Naive thymus-derived CD8-positive, alpha-beta T cell (primary cell): ENCODE results near the gene CEND1. TPM values are rescaled to one million over a fixed set of nuclear protein-coding genes. Genes with fewer than 3 reads are reported as not detected.

Experiments used
- ATAC-seq, 2 donors: fragments of 150-1000 bp; cut with Tn5 transposase in 1 of 2; sonication (Bioruptor Pico), chemical (Tn5 transposase) in 1 of 2; 1 replicate in 1 of 2; 2 replicates in 1 of 2; pipeline ENCODE4 v1.10.0; 2021; ENCODE audit warnings: mild to moderate bottlenecking in 2 of 2, moderate library complexity in 2 of 2
- POLR2A ChIA-PET: fragments of 350-600 bp; sonication (Branson Sonifier 250); formaldehyde crosslinking; loops from one replicate; lab custom pipeline; 2021; ENCODE audit warnings: antibody characterized with exemption; lab: Charles Lee
- DNase-seq, 10 donors: peaks; one replicate each; pipeline versions ENCODE4 v3.0.0 to v3.0.0-alpha.2; 2020 to 2022
- H3K27ac Mint-ChIP-seq, 10 donors: one replicate each; pipeline ENCODE4 v1.8.0; 2020 to 2022; ENCODE audit warnings: mild to moderate bottlenecking in 10 of 10, mixed read lengths in 10 of 10, moderate library complexity in 4 of 10, inconsistent platforms in 1 of 10
- H3K27me3 Mint-ChIP-seq, 5 donors: one replicate each; pipeline ENCODE4 v1.8.0; 2021 to 2022; ENCODE audit warnings: mixed read lengths in 5 of 5
- H3K36me3 Mint-ChIP-seq, 3 donors: one replicate each; pipeline ENCODE4 v1.8.0; 2020 to 2022; ENCODE audit warnings: mixed read lengths in 3 of 3, mild to moderate bottlenecking in 2 of 3, inconsistent platforms in 1 of 3
- H3K4me1 Mint-ChIP-seq, 4 donors: one replicate each; pipeline ENCODE4 v1.8.0; 2021 to 2022; ENCODE audit warnings: mixed read lengths in 4 of 4
- H3K4me3 Mint-ChIP-seq, 10 donors: one replicate each; pipeline ENCODE4 v1.8.0; 2020 to 2022; ENCODE audit warnings: mild to moderate bottlenecking in 10 of 10, mixed read lengths in 10 of 10, moderate library complexity in 6 of 10, inconsistent platforms in 1 of 10
- H3K9me3 Mint-ChIP-seq, 9 donors: one replicate each; pipeline ENCODE4 v1.8.0; 2020 to 2022; ENCODE audit warnings: mixed read lengths in 9 of 9, mild to moderate bottlenecking in 3 of 9, inconsistent platforms in 1 of 9, moderate library complexity in 1 of 9
- polyA plus RNA-seq, 3 donors: library from polyadenylated mRNA; unstranded; fragments of 300-500 nt; fragmentation: Illumina TruSeq; gene quantifications; one replicate each; pipeline ENCODE4 v1.2.3, GENCODE V29; 2021
- total RNA-seq, 8 experiments: library from RNA in 2 of 8; stranded (reverse) in 2 of 8; gene quantifications; one replicate each; pipeline ENCODE4 v1.2.3 and lab custom pipeline; 2021 to 2026

CEND1 gene
- total and polyA plus RNA-seq, 5 experiments from 2014 or later: not detected

DNA sequence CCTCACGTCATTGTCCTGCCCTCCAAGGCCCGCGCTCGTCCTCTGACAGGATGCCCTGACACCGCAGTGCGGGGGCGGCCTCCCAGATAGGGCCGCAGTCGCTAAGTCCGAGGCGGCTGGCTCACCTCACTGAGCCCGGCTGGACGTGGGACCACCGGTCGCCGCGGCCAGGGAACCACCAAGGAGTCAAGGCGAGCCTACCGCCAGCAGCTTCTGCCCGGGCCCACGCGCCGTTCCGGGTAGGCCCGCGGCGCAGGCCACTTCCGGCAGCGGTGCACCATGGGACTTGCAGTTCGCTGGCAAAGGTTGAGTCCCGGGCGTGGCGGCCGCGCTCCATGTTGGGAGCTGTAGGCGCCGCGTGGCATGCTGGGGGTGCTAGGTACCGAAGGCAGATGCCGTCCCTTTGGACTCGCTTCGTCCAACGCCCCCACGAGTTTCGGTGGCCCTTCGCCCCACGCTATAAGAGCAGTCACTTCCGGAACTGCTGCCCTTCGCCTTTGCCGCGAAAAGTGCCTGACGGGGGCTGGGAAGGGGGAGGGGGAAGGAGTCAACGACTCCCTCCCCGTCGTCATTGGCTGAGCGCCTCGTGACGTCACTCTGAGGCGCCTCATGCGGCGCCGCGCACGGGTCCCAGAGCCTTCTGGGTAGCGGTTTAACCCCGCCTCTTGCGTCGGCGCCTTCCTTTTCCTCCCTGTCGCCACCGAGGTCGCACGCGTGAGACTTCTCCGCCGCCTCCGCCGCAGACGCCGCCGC lies 19.6 kb upstream of the CEND1 start, which contains the start of gene RPLP2:
TSS of gene RPLP2 (plus strand) at position 681 of the 753 bp plus-strand sequence. CDS start 268 bp downstream, outside the sequence.
- Mint-ChIP-seq H3K36me3 (peaks cover 0 to 27% (median 2%) of the 10 kb centered on the region in 3 donors), H3K4me1 (peaks cover 10 to 47% (median 39%) of the 10 kb centered on the region in 4 donors), H3K9me3 (no peaks in the 10 kb centered on the region), H3K27me3 (no peaks in the 10 kb centered on the region), H3K27ac (peak within 1 kb of the TSS; percentile 93 to 99 (median 99)), H3K4me3 (peak within 1 kb of the TSS; percentile 88 to 98 (median 92))
- DNase-seq: peak; percentile 95 to 100 (median 98)
- ATAC-seq: peak; percentile 82 to 87
- POLR2A ChIA-PET: interaction anchor here (0.8 to 2.3 kb wide), 15 partner anchors 10 to 303 kb away, joined by 3 to 80 read pairs (median 5); partner anchors contain the start of genes CD151, GATD1, PHRF1 and PNPLA2

DNA sequence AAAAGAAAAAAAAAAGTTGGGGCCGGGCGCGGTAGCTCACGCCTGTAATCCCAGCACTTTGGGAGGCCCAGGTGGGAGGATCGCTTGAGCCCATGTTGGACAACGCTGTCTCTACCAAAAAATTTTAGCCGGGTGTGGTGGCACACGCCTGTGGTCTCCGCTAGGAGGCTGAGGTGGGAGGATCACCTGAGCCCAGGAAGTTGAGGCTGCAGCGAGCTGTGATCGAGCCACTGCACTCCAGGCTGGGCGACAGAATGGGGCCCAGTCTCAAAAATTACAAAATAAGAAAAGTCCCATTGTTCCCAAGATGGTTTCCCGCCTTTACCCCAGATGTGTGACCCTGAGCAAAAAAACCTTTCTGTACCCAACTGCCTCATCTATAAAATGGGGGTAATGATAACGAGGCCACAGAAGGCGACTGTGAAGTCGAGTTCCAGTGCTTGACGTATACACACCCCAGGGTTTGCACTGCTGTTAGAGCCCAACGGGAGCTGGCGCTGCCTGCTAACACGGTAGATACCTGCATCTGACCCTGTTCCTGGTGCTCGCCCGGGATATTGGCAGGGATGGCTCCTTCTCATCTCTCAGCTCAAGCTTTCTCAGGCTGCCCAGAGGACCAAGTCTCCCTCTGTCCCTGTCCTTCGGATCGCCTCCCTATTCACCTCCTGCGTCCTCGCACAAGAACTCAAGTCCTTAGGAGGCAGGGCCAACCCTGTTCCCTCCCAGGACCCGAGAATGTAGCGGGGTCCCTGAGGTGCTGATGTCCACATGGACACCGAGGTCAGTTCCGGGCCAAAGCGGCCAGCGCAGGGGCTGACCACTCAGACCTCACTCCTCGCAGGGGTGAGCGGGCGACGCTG lies 18.8 kb upstream of the CEND1 start:
- POLR2A ChIA-PET: interaction anchor here (0.8 to 2.3 kb wide), 14 partner anchors 9 to 302 kb away, joined by 3 to 80 read pairs (median 4); partner anchors contain the start of genes GATD1, PHRF1, PNPLA2 and POLR2L
- H3K4me1 Mint-ChIP-seq: peaks cover 8 to 53% (median 40%) of the 10 kb centered on the region in 4 donors
- peak; percentile 0 to 3 for ATAC-seq

GRCh38 chr11:804599-804964 lies 14.7 kb upstream of the CEND1 start:
- no peak for DNase-seq
- no peaks in the 10 kb centered on the region for H3K9me3 Mint-ChIP-seq
- POLR2A ChIA-PET: interaction anchor here (0.8 to 5.4 kb wide), 8 partner anchors 9 to 109 kb away, joined by 3 to 67 read pairs (median 4); partner anchors contain the start of genes CEND1, DEAF1, PNPLA2 and TALDO1
- H3K4me3 Mint-ChIP-seq: peak overlapping the region; percentile 67 to 86 (median 75)
- H3K27ac Mint-ChIP-seq: peak overlapping the region in 8 of 10 donors; percentile 56 to 89 (median 72)
- peaks cover 6 to 36% (median 20%) of the 10 kb centered on the region in 4 donors for H3K4me1 Mint-ChIP-seq
- no peaks in the 10 kb centered on the region for H3K27me3 Mint-ChIP-seq
- ATAC-seq: no peak
- no peaks in the 10 kb centered on the region for H3K36me3 Mint-ChIP-seq

More for the DNA sequence above, 18.8 kb upstream of the CEND1 start:
- Mint-ChIP-seq H3K27me3 (no peaks in the 10 kb centered on the region), H3K9me3 (no peaks in the 10 kb centered on the region), H3K4me3 (peak overlapping the region; percentile 88 to 98 (median 92)), H3K27ac (peak overlapping the region; percentile 93 to 99 (median 99)), H3K36me3 (peaks cover 0 to 24% (median 2%) of the 10 kb centered on the region in 3 donors)
- DNase-seq: no peak

DNA sequence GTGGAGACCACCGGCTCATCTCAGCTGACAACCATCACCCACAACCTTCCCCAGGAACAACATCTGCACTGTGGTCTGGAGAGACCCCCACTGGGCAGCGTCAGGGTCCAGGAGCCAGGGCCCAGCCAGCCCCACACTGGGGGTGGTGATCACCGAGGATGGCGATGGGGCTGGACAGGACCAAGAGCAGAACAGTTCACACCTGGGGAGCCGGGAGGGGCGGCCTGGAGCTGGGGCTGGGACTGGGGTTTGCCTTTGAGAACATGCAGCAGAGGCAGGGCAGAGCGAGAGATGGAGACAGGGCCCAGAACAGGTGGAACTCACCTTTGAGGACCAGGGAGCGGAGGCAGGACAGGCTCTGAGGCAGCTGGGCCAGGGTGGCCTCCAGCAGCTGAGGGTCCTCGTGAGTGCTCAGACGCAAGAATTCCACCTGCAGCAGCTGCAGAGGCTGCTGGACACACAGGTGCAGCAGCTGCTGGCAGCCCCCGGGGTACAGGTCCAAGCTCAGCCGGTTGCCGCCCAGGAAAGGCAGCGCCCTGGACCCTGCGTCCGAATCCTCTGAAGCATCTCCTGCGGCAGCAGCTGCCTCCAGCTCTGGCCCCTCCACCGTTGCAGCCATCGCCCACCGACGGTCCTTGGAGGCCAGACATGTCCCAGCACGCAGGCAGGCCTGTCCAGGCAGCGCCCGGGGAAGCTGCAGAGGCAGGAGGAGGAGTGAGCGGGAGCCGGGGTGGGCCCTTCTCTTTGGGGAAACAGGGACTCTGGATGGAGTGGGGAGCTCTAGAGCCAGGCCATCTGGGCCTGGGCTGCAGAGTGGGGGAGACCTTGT lies 14.1 kb upstream of the CEND1 start:
- no peak for ATAC-seq
- POLR2A ChIA-PET: interaction anchor here (0.6 to 5.4 kb wide), 10 partner anchors 8 to 109 kb away, joined by 3 to 67 read pairs (median 6); partner anchors contain the start of genes CEND1, DEAF1, PNPLA2 and POLR2L
- Mint-ChIP-seq H3K27me3 (no peaks in the 10 kb centered on the region), H3K4me1 (peaks cover 5 to 36% (median 17%) of the 10 kb centered on the region in 4 donors), H3K27ac (peak overlapping the region in 8 of 10 donors; percentile 56 to 89 (median 72)), H3K9me3 (no peaks in the 10 kb centered on the region), H3K36me3 (no peaks in the 10 kb centered on the region), H3K4me3 (peak overlapping the region; percentile 67 to 86 (median 75))
- DNase-seq: no peak

GRCh38 chr11:803467-803742 lies 13.5 kb upstream of the CEND1 start:
- DNase-seq: no peak

GRCh38 chr11:802693-803466 lies 13.0 kb upstream of the CEND1 start:
- Mint-ChIP-seq H3K27me3 (no peaks in the 10 kb centered on the region), H3K36me3 (no peaks in the 10 kb centered on the region), H3K27ac (peak overlapping the region in 1 of 10 donors; percentile 16), H3K9me3 (no peaks in the 10 kb centered on the region), H3K4me3 (peak overlapping the region in 2 of 10 donors; percentile 25 to 62), H3K4me1 (peaks cover 2 to 30% (median 8%) of the 10 kb centered on the region in 4 donors)
- no peak for ATAC-seq
- POLR2A ChIA-PET: interaction anchor here (0.9 to 5.4 kb wide), 4 partner anchors 16 to 222 kb away, joined by 3 to 67 read pairs (median 5); partner anchors contain the start of genes PNPLA2, POLR2L and TSPAN4
- DNase-seq: no peak

More at GRCh38 chr11:803467-803742, 13.5 kb upstream of the CEND1 start:
- Mint-ChIP-seq H3K27ac (peak overlapping the region in 1 of 10 donors; percentile 16), H3K36me3 (no peaks in the 10 kb centered on the region), H3K4me3 (peak overlapping the region in 2 of 10 donors; percentile 67 to 72), H3K4me1 (peaks cover 3 to 32% (median 12%) of the 10 kb centered on the region in 4 donors), H3K9me3 (no peaks in the 10 kb centered on the region), H3K27me3 (no peaks in the 10 kb centered on the region)
- POLR2A ChIA-PET: interaction anchor here (0.6 to 5.4 kb wide), 7 partner anchors 16 to 222 kb away, joined by 3 to 67 read pairs (median 5); partner anchors contain the start of genes PNPLA2, POLR2L, TALDO1 and TSPAN4
- no peak for ATAC-seq

- Mint-ChIP-seq H3K4me1 (peaks cover 2 to 31% (median 9%) of the 10 kb centered on the region in 4 donors), H3K4me3 (peak overlapping the region in 1 of 10 donors; percentile 19), H3K27me3 (no peaks in the 10 kb centered on the region), H3K27ac (no peak overlapping the region), H3K36me3 (no peaks in the 10 kb centered on the region), H3K9me3 (no peaks in the 10 kb centered on the region)
- DNase-seq (no peak), ATAC-seq (no peak)
- POLR2A ChIA-PET: interaction anchor here (1.1 to 5.4 kb wide), 3 partner anchors 17 to 106 kb away, joined by 3 to 67 read pairs (median 7); partner anchors contain the start of genes PNPLA2, POLR2L and TSPAN4
Measured at GRCh38 chr11:802018-802617, 12.2 kb upstream of the CEND1 start.

DNA sequence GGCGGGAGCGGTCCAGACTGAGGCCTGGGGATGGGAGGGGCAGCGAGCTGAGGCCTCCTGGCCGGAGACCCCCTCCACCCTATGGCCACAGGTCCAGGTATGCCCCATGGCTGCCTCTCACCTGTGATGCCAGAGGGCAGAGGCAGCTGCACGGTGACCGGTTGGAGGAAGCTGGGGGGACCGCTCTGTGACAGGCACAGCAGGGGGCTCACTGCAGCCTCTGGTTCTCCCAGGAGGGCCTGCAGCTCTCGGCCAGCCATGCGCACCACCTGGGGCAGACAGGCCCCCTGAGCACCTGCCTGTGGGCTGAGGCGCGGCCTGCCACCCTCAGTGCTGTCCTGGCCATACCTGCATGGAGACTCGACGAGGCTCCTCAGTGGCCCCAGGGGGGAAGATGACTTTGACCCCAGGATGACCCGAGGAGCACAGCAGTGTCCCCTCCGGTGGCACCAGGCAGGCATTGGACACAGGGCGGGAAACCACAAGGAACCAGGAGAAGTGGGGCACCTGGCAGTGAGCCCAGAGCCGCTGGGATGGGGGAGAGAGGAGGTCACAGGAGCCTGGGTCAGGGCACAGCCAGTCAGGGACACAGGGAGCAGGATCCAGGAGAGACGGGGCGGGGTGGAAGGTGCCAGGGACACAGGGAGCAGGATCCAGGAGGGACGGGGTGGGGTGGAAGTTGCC lies 11.3 kb upstream of the CEND1 start:
- POLR2A ChIA-PET: interaction anchor here (0.6 to 1.5 kb wide), 2 partner anchors 14 to 25 kb away, joined by 4 read pairs; no protein-coding TSS in a partner anchor
- Mint-ChIP-seq H3K4me3 (peak overlapping the region in 1 of 10 donors; percentile 39), H3K9me3 (no peaks in the 10 kb centered on the region), H3K4me1 (peaks cover 2 to 37% (median 17%) of the 10 kb centered on the region in 4 donors), H3K27ac (peak overlapping the region in 1 of 10 donors; percentile 63), H3K27me3 (no peaks in the 10 kb centered on the region), H3K36me3 (no peaks in the 10 kb centered on the region)
- DNase-seq (no peak), ATAC-seq (no peak)

GRCh38 chr11:800473-800872 lies 10.6 kb upstream of the CEND1 start:
- Mint-ChIP-seq H3K4me3 (peak overlapping the region in 1 of 10 donors; percentile 10), H3K27ac (no peak overlapping the region), H3K4me1 (peaks cover 4 to 34% (median 21%) of the 10 kb centered on the region in 4 donors), H3K9me3 (no peaks in the 10 kb centered on the region), H3K27me3 (no peaks in the 10 kb centered on the region), H3K36me3 (peaks cover 0 to 2% (median 0%) of the 10 kb centered on the region in 3 donors)
- POLR2A ChIA-PET: interaction anchor here (0.5 to 1.5 kb wide), 3 partner anchors 13 to 211 kb away, joined by 3 to 4 read pairs (median 4); no protein-coding TSS in a partner anchor
- no peak for DNase-seq
- ATAC-seq: no peak
